Smooth muscle cell (in vitro differentiated cells): ENCODE data around the gene KIAA0408. TPM values are rescaled to one million over a fixed set of nuclear protein-coding genes. Genes with fewer than 3 reads are reported as not detected.

Source experiments
- DNase-seq: peaks from one replicate; lab custom pipeline; 2025; ENCODE audit not compliant: unreplicated experiment; lab: John Stamatoyannopoulos, UW
- H2AFZ ChIP-seq: fragments of 200-600 bp; sonication (generic); 2 replicates; pipeline ENCODE4 v1.6.0; 2016; ENCODE audit warnings: antibody characterized with exemption, low read depth, mild to moderate bottlenecking
- H3F3A ChIP-seq: fragments of 200-600 bp; sonication (generic); 2 replicates; pipeline ENCODE4 v1.6.0; 2017; ENCODE audit warnings: antibody characterized with exemption, low read depth
- H3K27ac ChIP-seq: fragments of 200-600 bp; sonication (generic); 2 replicates; pipeline ENCODE4 v1.5.1; 2016; ENCODE audit warnings: low read depth, mild to moderate bottlenecking
- H3K27me3 ChIP-seq: fragments of 200-600 bp; sonication (generic); 2 replicates; pipeline ENCODE4 v1.6.1; 2016; ENCODE audit warnings: low read depth, mild to moderate bottlenecking
- H3K36me3 ChIP-seq: fragments of 200-600 bp; sonication (generic); 2 replicates; pipeline ENCODE4 v1.5.1; 2016; ENCODE audit warnings: low read depth
- H3K4me1 ChIP-seq: fragments of 200-600 bp; sonication (generic); 2 replicates; pipeline ENCODE4 v1.5.1; 2016; ENCODE audit warnings: low read depth
- H3K4me2 ChIP-seq: fragments of 200-600 bp; sonication (generic); 2 replicates; pipeline ENCODE4 v1.6.0; 2016; ENCODE audit warnings: mild to moderate bottlenecking
- H3K4me3 ChIP-seq: fragments of 200-600 bp; sonication (generic); 2 replicates; pipeline ENCODE4 v1.5.1; 2016; ENCODE audit warnings: mild to moderate bottlenecking
- H3K79me2 ChIP-seq: fragments of 200-600 bp; sonication (generic); 2 replicates; pipeline ENCODE4 v1.6.0; 2016; ENCODE audit warnings: low read depth, mild to moderate bottlenecking
- H3K9ac ChIP-seq: fragments of 200-600 bp; sonication (generic); 2 replicates; pipeline ENCODE4 v1.6.0; 2016; ENCODE audit warnings: low read depth
- H3K9me3 ChIP-seq: fragments of 200-600 bp; sonication (generic); replicated peaks from 2 replicates; pipeline ENCODE4 v1.5.1; 2016; ENCODE audit warnings: low read depth
- H4K20me1 ChIP-seq: fragments of 200-600 bp; sonication (generic); 2 replicates; pipeline ENCODE4 v1.6.0; 2016; ENCODE audit warnings: low read depth
- WGBS: methylation state at CpG from one replicate; pipeline ENCODE4 v1.1.7; 2016; ENCODE audit warnings: low lambda C conversion rate; 5-methylcytosine and 5-hydroxymethylcytosine counted together
- polyA plus RNA-seq: library from polyadenylated mRNA; unstranded; fragments of >200 nt; fragmentation: Nextera tagmentation; extraction: Ambion mirVana; gene quantifications from 2 replicates; pipeline ENCODE4 v1.2.1, GENCODE V29; 2016
- total RNA-seq: library from RNA; depleted of rRNA; stranded (reverse); fragments of >200 nt; gene quantifications from 2 replicates; pipeline ENCODE4 v1.2.3, GENCODE V29; 2014
- TF ChIP-seq, protein P1 (sequence below): fragments of 200-600 bp; sonication (generic); IDR thresholded peaks from 2 replicates; pipeline ENCODE4 v1.5.1; 2017; ENCODE audit warnings: borderline replicate concordance, mild to moderate bottlenecking, antibody characterized with exemption; ENCODE audit not compliant: insufficient read depth, poor library complexity, severe bottlenecking

Gene KIAA0408
- total and polyA plus RNA-seq, 2 experiments from 2014 or later, result 2.8 to 8.9 TPM

DNA sequence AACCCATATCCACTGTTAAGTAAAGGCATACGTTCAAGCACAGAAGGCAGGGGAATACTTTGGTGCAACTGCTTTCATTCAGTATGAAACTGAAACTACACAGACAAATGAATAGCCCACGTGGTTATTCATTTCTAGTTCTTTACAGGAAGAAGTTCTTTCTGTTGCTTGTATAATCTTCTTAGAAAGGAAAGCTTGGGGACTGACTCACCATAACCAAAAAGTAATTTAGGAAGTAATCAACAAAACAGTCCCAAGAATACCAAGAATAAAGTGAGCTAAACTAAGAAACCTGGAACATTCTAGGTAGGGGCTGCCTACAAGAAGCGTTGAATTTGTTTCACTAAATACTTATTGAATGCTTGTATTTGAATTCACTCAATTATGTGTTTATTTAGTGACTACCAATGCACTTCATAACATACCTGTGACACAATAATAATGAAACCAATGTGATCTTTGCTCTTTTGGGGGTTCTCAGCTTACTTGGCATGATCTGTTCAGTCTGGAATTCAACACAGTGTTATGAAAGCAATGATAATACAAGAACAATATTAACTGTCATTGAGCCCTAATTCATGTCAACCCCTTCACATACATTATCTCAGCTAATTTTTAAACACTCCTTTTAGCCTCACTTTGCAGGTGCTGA is 25.1 kb upstream of the KIAA0408 start:
- WGBS, result 49% methylated on average over 3 of the region's 3 CpGs

DNA sequence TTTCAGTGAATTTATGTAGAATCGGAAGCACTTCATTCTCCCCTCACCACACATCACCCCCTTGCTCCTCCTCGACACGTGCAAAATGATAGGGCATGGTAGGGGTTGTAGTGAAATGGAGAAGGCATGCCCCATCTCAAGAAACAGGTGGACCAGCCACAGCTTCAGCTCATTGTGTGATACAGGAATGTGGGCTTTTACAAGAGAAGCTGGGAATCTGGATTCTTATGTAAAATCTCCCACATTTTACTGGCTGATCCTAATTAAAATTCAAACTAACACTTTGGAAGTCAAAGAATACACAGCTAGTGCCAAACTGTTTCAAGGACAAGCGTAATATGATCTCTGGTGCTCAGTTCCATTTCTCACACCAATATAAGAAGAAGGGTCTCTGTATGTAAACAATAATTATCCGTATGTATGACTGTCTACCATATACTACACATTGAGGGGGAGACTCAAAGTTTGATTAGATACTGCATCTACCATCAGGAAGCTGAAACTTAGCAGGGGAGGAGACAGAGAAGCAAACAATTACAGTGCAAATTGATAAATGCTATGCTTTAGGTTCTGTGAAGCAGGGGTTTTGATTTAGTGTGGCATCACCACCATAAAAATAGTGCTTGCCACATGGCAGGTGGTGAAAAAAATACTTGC is 24.3 kb upstream of the KIAA0408 start:
- H3K36me3 ChIP-seq, result no peaks in the 10 kb centered on the region

More for the DNA sequence above, 25.1 kb upstream of the KIAA0408 start:
- no peaks in the 10 kb centered on the region for H4K20me1 ChIP-seq
- no peaks in the 10 kb centered on the region for H3K9me3 ChIP-seq
- H3F3A ChIP-seq, result no peaks in the 10 kb centered on the region
- no peaks in the 10 kb centered on the region for H3K36me3 ChIP-seq
- H3K79me2 ChIP-seq, result no peaks in the 10 kb centered on the region
- H3K4me3 ChIP-seq, result peak overlapping the region; percentile 19
- no peak overlapping the region for H3K9ac ChIP-seq
- peak overlapping the region; percentile 58 for H3K4me2 ChIP-seq
- no peak overlapping the region for H2AFZ ChIP-seq
- TF ChIP-seq, protein P1, sequence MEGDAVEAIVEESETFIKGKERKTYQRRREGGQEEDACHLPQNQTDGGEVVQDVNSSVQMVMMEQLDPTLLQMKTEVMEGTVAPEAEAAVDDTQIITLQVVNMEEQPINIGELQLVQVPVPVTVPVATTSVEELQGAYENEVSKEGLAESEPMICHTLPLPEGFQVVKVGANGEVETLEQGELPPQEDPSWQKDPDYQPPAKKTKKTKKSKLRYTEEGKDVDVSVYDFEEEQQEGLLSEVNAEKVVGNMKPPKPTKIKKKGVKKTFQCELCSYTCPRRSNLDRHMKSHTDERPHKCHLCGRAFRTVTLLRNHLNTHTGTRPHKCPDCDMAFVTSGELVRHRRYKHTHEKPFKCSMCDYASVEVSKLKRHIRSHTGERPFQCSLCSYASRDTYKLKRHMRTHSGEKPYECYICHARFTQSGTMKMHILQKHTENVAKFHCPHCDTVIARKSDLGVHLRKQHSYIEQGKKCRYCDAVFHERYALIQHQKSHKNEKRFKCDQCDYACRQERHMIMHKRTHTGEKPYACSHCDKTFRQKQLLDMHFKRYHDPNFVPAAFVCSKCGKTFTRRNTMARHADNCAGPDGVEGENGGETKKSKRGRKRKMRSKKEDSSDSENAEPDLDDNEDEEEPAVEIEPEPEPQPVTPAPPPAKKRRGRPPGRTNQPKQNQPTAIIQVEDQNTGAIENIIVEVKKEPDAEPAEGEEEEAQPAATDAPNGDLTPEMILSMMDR, result no peak
- H3K4me1 ChIP-seq, result no peaks in the 10 kb centered on the region
- no peak for DNase-seq
- no peaks in the 10 kb centered on the region for H3K27me3 ChIP-seq
- no peak overlapping the region for H3K27ac ChIP-seq

DNA sequence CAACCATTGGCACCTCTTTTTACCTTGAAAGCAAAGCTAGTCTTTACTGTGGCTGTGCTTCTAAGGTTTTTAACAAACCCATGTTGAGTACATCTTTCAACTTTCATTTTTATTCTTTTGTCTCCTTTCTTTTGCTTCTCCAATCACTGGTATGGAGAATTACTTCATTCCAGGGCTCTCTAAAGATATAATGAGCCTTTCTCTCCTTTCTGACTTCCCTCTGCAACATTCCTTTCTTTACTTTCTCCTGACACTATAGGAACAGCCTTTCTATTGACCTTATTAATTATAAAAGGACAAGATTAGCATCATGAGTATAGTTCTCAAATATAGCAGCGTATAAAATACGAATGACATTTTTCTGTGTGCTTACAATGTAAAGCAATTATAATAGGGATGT is 23.1 kb upstream of the KIAA0408 start:
- Histone ChIP-seq H3K27me3 (no peaks in the 10 kb centered on the region), H3K79me2 (no peaks in the 10 kb centered on the region), H3K4me3 (no peak overlapping the region), H3F3A (no peaks in the 10 kb centered on the region), H3K9ac (no peak overlapping the region), H3K36me3 (no peaks in the 10 kb centered on the region), H3K27ac (no peak overlapping the region), H3K9me3 (no peaks in the 10 kb centered on the region), H4K20me1 (no peaks in the 10 kb centered on the region), H2AFZ (no peak overlapping the region), H3K4me2 (no peak overlapping the region), H3K4me1 (no peaks in the 10 kb centered on the region)
- 96% methylated on average over 2 of the region's 2 CpGs for WGBS
- DNase-seq, result no peak
- TF ChIP-seq, protein P1, result no peak

More for the DNA sequence above, 24.3 kb upstream of the KIAA0408 start:
- TF ChIP-seq, protein P1, result no peak
- WGBS, result 47% methylated on average over 5 of the region's 5 CpGs
- Histone ChIP-seq H3K4me2 (no peak overlapping the region), H4K20me1 (no peaks in the 10 kb centered on the region), H3K9me3 (no peaks in the 10 kb centered on the region), H3K27me3 (no peaks in the 10 kb centered on the region), H3K27ac (no peak overlapping the region), H3K4me1 (no peaks in the 10 kb centered on the region), H3F3A (no peaks in the 10 kb centered on the region), H3K79me2 (no peaks in the 10 kb centered on the region), H2AFZ (no peak overlapping the region), H3K9ac (no peak overlapping the region), H3K4me3 (no peak overlapping the region)
- DNase-seq, result no peak
